GM21619 (cell line): ENCODE measurements around the gene ARHGAP28.
"Not testable (repeated sequence)": the region's sequence is repeated elsewhere in the genome, so short reads cannot be mapped to it uniquely, and the experiment has no call there.

ENCODE experiments used
- ATAC-seq: cut with Tn5 transposase; IDR thresholded peaks from one replicate; pipeline ENCODE4 v1.9.1; 2021; ENCODE audit not compliant: unreplicated experiment

Gene ARHGAP28

GRCh38 chr18:6811816-6812215 lies 82.3 kb downstream of the ARHGAP28 start:
- no peak for ATAC-seq

- ATAC-seq: no peak
Observed at GRCh38 chr18:6814882-6815425, 85.4 kb downstream of the ARHGAP28 start.

- ATAC-seq: no peak
Observed at GRCh38 chr18:6816154-6816553, 86.6 kb downstream of the ARHGAP28 start.

GRCh38 chr18:6819332-6819731 lies 89.8 kb downstream of the ARHGAP28 start:
- ATAC-seq: no peak

- ATAC-seq: no peak
Observed at GRCh38 chr18:6820314-6820713, 90.8 kb downstream of the ARHGAP28 start.

GRCh38 chr18:6821356-6821755 lies 91.8 kb downstream of the ARHGAP28 start:
- no peak for ATAC-seq

- ATAC-seq: not testable (repeated sequence)
Observed at GRCh38 chr18:6827161-6827560, 97.6 kb downstream of the ARHGAP28 start.

- not testable (repeated sequence) for ATAC-seq
Observed at GRCh38 chr18:6827566-6827965, 98.0 kb downstream of the ARHGAP28 start.

- no peak for ATAC-seq
Observed at GRCh38 chr18:6830916-6831315, 101.4 kb downstream of the ARHGAP28 start.

- no peak for ATAC-seq
Observed at GRCh38 chr18:6835345-6835744, 105.8 kb downstream of the ARHGAP28 start.

- no peak for ATAC-seq
Observed at GRCh38 chr18:6836331-6836730, 106.8 kb downstream of the ARHGAP28 start.

GRCh38 chr18:6837904-6838303 lies 108.4 kb downstream of the ARHGAP28 start:
- no peak for ATAC-seq

GRCh38 chr18:6842081-6842480 lies 112.6 kb downstream of the ARHGAP28 start:
- ATAC-seq: no peak

- no peak for ATAC-seq
Observed at GRCh38 chr18:6843308-6843707, 113.8 kb downstream of the ARHGAP28 start.

- not testable (repeated sequence) for ATAC-seq
Observed at GRCh38 chr18:6845521-6845920, 116.0 kb downstream of the ARHGAP28 start.

GRCh38 chr18:6850396-6850795 lies 120.9 kb downstream of the ARHGAP28 start:
- ATAC-seq: no peak

- no peak for ATAC-seq
Observed at GRCh38 chr18:6851480-6851879, 122.0 kb downstream of the ARHGAP28 start.

GRCh38 chr18:6854811-6855210 lies 125.3 kb downstream of the ARHGAP28 start:
- no peak for ATAC-seq

- ATAC-seq: no peak
Observed at GRCh38 chr18:6855767-6856166, 126.3 kb downstream of the ARHGAP28 start.

GRCh38 chr18:6857300-6857699 lies 127.8 kb downstream of the ARHGAP28 start:
- no peak for ATAC-seq

- ATAC-seq: no peak
Observed at GRCh38 chr18:6859676-6860422, 130.3 kb downstream of the ARHGAP28 start.

- no peak for ATAC-seq
Observed at GRCh38 chr18:6860804-6861448, 131.4 kb downstream of the ARHGAP28 start.
